ENCODE measurements around the gene FHL1.

DNA sequence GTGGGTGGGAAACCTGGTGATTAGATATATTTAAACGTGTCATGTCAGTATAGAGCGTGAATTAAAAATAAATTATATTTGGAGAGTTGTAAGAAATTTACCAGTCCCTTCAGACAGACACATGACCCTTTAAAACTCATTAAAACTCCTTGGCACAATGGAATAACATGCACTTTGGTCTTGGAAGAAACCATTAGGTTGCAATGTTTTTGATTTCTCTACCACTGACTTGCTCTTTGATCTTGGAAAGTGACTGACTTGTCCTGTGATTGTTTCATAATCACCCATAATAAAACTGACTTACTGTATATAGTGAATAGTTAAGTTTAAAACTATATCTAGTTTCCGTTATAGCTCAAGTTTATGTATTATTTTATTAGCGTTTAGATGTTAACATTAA is 35.8 kb downstream of the FHL1 start:
- TF ChIP-seq, protein P1, sequence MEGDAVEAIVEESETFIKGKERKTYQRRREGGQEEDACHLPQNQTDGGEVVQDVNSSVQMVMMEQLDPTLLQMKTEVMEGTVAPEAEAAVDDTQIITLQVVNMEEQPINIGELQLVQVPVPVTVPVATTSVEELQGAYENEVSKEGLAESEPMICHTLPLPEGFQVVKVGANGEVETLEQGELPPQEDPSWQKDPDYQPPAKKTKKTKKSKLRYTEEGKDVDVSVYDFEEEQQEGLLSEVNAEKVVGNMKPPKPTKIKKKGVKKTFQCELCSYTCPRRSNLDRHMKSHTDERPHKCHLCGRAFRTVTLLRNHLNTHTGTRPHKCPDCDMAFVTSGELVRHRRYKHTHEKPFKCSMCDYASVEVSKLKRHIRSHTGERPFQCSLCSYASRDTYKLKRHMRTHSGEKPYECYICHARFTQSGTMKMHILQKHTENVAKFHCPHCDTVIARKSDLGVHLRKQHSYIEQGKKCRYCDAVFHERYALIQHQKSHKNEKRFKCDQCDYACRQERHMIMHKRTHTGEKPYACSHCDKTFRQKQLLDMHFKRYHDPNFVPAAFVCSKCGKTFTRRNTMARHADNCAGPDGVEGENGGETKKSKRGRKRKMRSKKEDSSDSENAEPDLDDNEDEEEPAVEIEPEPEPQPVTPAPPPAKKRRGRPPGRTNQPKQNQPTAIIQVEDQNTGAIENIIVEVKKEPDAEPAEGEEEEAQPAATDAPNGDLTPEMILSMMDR (IDR thresholded peaks at IDR 0.05 in 4 of 5, conservative IDR thresholded peaks at IDR 0.05 in 1 of 5) = no peak
- no peak for TF ChIP-seq POLR2A (IDR thresholded peaks at IDR 0.05)

All from gastrocnemius medialis (tissue), 4 donors.